Right cardiac atrium (tissue), 5 donors: ENCODE results near the gene CR1. TPM values are rescaled to one million over a fixed set of nuclear protein-coding genes. Genes with fewer than 3 reads are reported as not detected.
"Not testable (repeated sequence)": the region's sequence is repeated elsewhere in the genome, so short reads cannot be mapped to it uniquely, and the experiment has no call there.

Source experiments
- ATAC-seq, 2 donors: fragments of 200-7000 bp; cut with Tn5 transposase; one replicate each; pipeline versions ENCODE4 v1.8.0 to v1.9.1; 2020; ENCODE audit warnings: moderate library complexity in 2 of 2, mild to moderate bottlenecking in 1 of 2
- DNase-seq, 3 donors: peaks; one replicate each; pipeline ENCODE4 v3.0.0-alpha.2; 2020
- H3K27ac ChIP-seq: one replicate; pipeline ENCODE4 v1.5.1; 2013; ENCODE audit warnings: mild to moderate bottlenecking, low read length, control low read depth, moderate library complexity
- H3K27me3 ChIP-seq: one replicate; pipeline ENCODE4 v1.6.1; 2013; ENCODE audit not compliant: control insufficient read depth, insufficient read depth
- H3K4me1 ChIP-seq: one replicate; pipeline ENCODE4 v1.6.1; 2013; ENCODE audit warnings: low read length; ENCODE audit not compliant: control insufficient read depth, insufficient read depth
- H3K4me3 ChIP-seq: one replicate; pipeline ENCODE4 v1.5.1; 2013; ENCODE audit warnings: low read length, control low read depth
- H3K9me3 ChIP-seq: one replicate; pipeline ENCODE4 v1.6.1; 2013; ENCODE audit warnings: low read length; ENCODE audit not compliant: control insufficient read depth
- WGBS: extraction: QIAGEN DNeasy Blood & Tissue Kit; methylation state at CpG from one replicate; pipeline ENCODE4 v1.1.7; 2013; 5-methylcytosine and 5-hydroxymethylcytosine counted together
- intact Hi-C, 4 donors: fragments of 100-400 bp; cut with DNase I; formaldehyde crosslinking; loops; one replicate each; pipeline versions ENCODE4 v1.11.0 to v1.14.0; 2022 to 2023
- polyA plus RNA-seq: library from polyadenylated mRNA; stranded (reverse); fragments of 200-250 nt; gene quantifications from one replicate; pipeline ENCODE4 v1.2.3, GENCODE V29; 2013
- total RNA-seq, 4 donors: library from RNA; stranded (reverse); fragmentation: NEBNext Ultra II Directional; extraction: Animal tissue kit (Norgen Biotek cat#: 25700); gene quantifications; one replicate each; pipeline ENCODE4 v1.2.1, GENCODE V29; 2021
- donor health status: healthy with polysubstance abuse.
- donor health status: DM: no; HTN: yes; CAD: no.
- donor health status: DM: no; HTN: no; CAD: no.
- donor health status: DM: no; HTN: yes; CAD: no; lungs with severe emphysema.
- donor health status: DM: yes; HTN: yes; CAD: no.

The CR1 gene
- total and polyA plus RNA-seq, 5 donors: 0.16 to 4.2 (median 3.0) TPM

- Histone ChIP-seq H3K9me3 (no peaks in the 10 kb centered on the region), H3K4me1 (no peaks in the 10 kb centered on the region), H3K27me3 (no peaks in the 10 kb centered on the region), H3K4me3 (no peak overlapping the region), H3K27ac (no peak overlapping the region)
- WGBS: 28% methylated on average over 5 of the region's 5 CpGs
- no peak for ATAC-seq
- intact Hi-C loops: no loop called here
- DNase-seq: no peak
Observed at GRCh38 chr1:207628776-207629175, 132.8 kb downstream of the CR1 start.

- Histone ChIP-seq H3K27me3 (no peaks in the 10 kb centered on the region), H3K4me3 (no peak overlapping the region), H3K4me1 (no peaks in the 10 kb centered on the region), H3K27ac (no peak overlapping the region), H3K9me3 (no peaks in the 10 kb centered on the region)
- intact Hi-C loops: no loop called here
- 75% methylated on average over 1 of the region's 1 CpG for WGBS
- ATAC-seq (no peak), DNase-seq (no peak)
Observed at GRCh38 chr1:207631137-207631536, 135.2 kb downstream of the CR1 start.

- H3K4me1 ChIP-seq: no peaks in the 10 kb centered on the region
- H3K27me3 ChIP-seq: no peaks in the 10 kb centered on the region
- H3K4me3 ChIP-seq: no peak overlapping the region
- H3K27ac ChIP-seq: no peak overlapping the region
- intact Hi-C loops: no loop called here
- no peak for ATAC-seq
- no peaks in the 10 kb centered on the region for H3K9me3 ChIP-seq
- no peak for DNase-seq
Observed at GRCh38 chr1:207633226-207633625, 137.3 kb downstream of the CR1 start.

- H3K27me3 ChIP-seq, H3K9me3 ChIP-seq, DNase-seq, H3K27ac ChIP-seq, H3K4me3 ChIP-seq, ATAC-seq, H3K4me1 ChIP-seq, intact Hi-C loops: not testable (repeated sequence)
- WGBS: 70% methylated on average over 12 of the region's 12 CpGs
Observed at GRCh38 chr1:207633699-207634289, 137.8 kb downstream of the CR1 start.

- H3K4me3 ChIP-seq, H3K27me3 ChIP-seq, H3K4me1 ChIP-seq, intact Hi-C loops, ATAC-seq, DNase-seq, H3K27ac ChIP-seq, H3K9me3 ChIP-seq: not testable (repeated sequence)
- 89% methylated on average over 6 of the region's 6 CpGs for WGBS
Observed at GRCh38 chr1:207634293-207634692, 138.3 kb downstream of the CR1 start.

GRCh38 chr1:207635569-207636186, 139.7 kb downstream of the CR1 start:
- DNase-seq, H3K9me3 ChIP-seq, intact Hi-C loops, H3K27ac ChIP-seq, H3K4me1 ChIP-seq, ATAC-seq, H3K27me3 ChIP-seq, H3K4me3 ChIP-seq: not testable (repeated sequence)
- 50% methylated on average over 7 of the region's 7 CpGs for WGBS

- H3K27me3 ChIP-seq, ATAC-seq, H3K27ac ChIP-seq, H3K9me3 ChIP-seq, H3K4me3 ChIP-seq, DNase-seq, H3K4me1 ChIP-seq, intact Hi-C loops: not testable (repeated sequence)
- WGBS: 84% methylated on average over 9 of the region's 9 CpGs
Observed at GRCh38 chr1:207638487-207639145, 142.7 kb downstream of the CR1 start.

- WGBS: 49% methylated on average over 5 of the region's 5 CpGs
- H3K27me3 ChIP-seq, intact Hi-C loops: not testable (repeated sequence)
Observed at GRCh38 chr1:207639362-207639761, 143.4 kb downstream of the CR1 start.

GRCh38 chr1:207644166-207644851, 148.4 kb downstream of the CR1 start:
- intact Hi-C loops: no loop called here
- DNase-seq (no peak), ATAC-seq (peak in 1 of 2 donors; percentile 7)
- no peak overlapping the region for H3K27ac ChIP-seq
- H3K27me3 ChIP-seq: no peaks in the 10 kb centered on the region
- 30% methylated on average over 9 of the region's 9 CpGs for WGBS
- peak overlapping the region; percentile 66 for H3K4me3 ChIP-seq
- no peaks in the 10 kb centered on the region for H3K9me3 ChIP-seq
- no peaks in the 10 kb centered on the region for H3K4me1 ChIP-seq

More at GRCh38 chr1:207639362-207639761, 143.4 kb downstream of the CR1 start:
- H3K4me3 ChIP-seq, H3K27ac ChIP-seq, H3K4me1 ChIP-seq, ATAC-seq, DNase-seq, H3K9me3 ChIP-seq: not testable (repeated sequence)

GRCh38 chr1:207644852-207645634, 149.1 kb downstream of the CR1 start, which contains the start of gene CR1L:
Gene CR1L, plus strand, starts transcription at chr1:207645133. Its CDS starts 101 bp downstream, at chr1:207645234.
- Histone ChIP-seq H3K4me3 (peak within 1 kb of the TSS; percentile 66), H3K4me1 (no peaks in the 10 kb centered on the region), H3K27ac (no peak within 1 kb of the TSS), H3K9me3 (no peaks in the 10 kb centered on the region), H3K27me3 (no peaks in the 10 kb centered on the region)
- ATAC-seq: peak; percentile 99
- intact Hi-C loops: no loop called here
- DNase-seq: peak; percentile 83 to 93 (median 91)
- WGBS: 5% methylated on average over 65 of the region's 65 CpGs
